ENCODE data around the gene POLR1C. TPM values are rescaled to one million over a fixed set of nuclear protein-coding genes. Genes with fewer than 3 reads are reported as not detected.
"Not testable (repeated sequence)": the region's sequence is repeated elsewhere in the genome, so short reads cannot be mapped to it uniquely, and the experiment has no call there.

POLR1C gene
- total RNA-seq, 1 donor from 2014 or later, result 75.6 TPM

- Mint-ChIP-seq H3K27ac (no peak overlapping the region), H3K27me3 (no peaks in the 10 kb centered on the region), H3K4me1 (no peaks in the 10 kb centered on the region), H3K36me3 (ENCODE audit: low read depth) (peaks cover 19% of the 10 kb centered on the region), H3K4me3 (no peak overlapping the region), H3K9me3 (no peaks in the 10 kb centered on the region)
- ATAC-seq (ENCODE audit: low read depth) (no peak), DNase-seq (no peak)
- TF ChIP-seq CTCF (IDR thresholded peaks at IDR 0.05), result no peak
- intact Hi-C loops (cut with micrococcal nuclease), result no loop called here
- CTCF ChIA-PET, result no interaction called here
- POLR2A ChIA-PET, result no interaction called here
These were observed 15.3 kb downstream of the POLR1C start for GRCh38 chr6:43532201-43532600.

- intact Hi-C loops (cut with micrococcal nuclease); H3K27me3 Mint-ChIP-seq; CTCF ChIA-PET; ATAC-seq (ENCODE audit: low read depth); H3K4me1 Mint-ChIP-seq; H3K27ac Mint-ChIP-seq; DNase-seq; H3K9me3 Mint-ChIP-seq; H3K4me3 Mint-ChIP-seq; POLR2A ChIA-PET: not testable (repeated sequence)
- peaks cover 44% of the 10 kb centered on the region for H3K36me3 Mint-ChIP-seq (ENCODE audit: low read depth)
These were observed 22.1 kb downstream of the POLR1C start for GRCh38 chr6:43538986-43539385.

GRCh38 chr6:43539409-43539808, 22.5 kb downstream of the POLR1C start:
- DNase-seq; H3K4me3 Mint-ChIP-seq; H3K27me3 Mint-ChIP-seq; ATAC-seq (ENCODE audit: low read depth); POLR2A ChIA-PET; H3K4me1 Mint-ChIP-seq; H3K27ac Mint-ChIP-seq; H3K9me3 Mint-ChIP-seq; CTCF ChIA-PET; intact Hi-C loops (cut with micrococcal nuclease): not testable (repeated sequence)
- peaks cover 45% of the 10 kb centered on the region for H3K36me3 Mint-ChIP-seq (ENCODE audit: low read depth)

GRCh38 chr6:43540507-43540906, 23.6 kb downstream of the POLR1C start:
- no peaks in the 10 kb centered on the region for H3K9me3 Mint-ChIP-seq
- intact Hi-C loops (cut with micrococcal nuclease), result no loop called here
- H3K4me3 Mint-ChIP-seq, result no peak overlapping the region

GRCh38 chr6:43541774-43542471, 25.0 kb downstream of the POLR1C start:
- TF ChIP-seq CTCF (IDR thresholded peaks at IDR 0.05), result no peak
- ChIA-PET POLR2A (no interaction called here), CTCF (no interaction called here)
- ATAC-seq (ENCODE audit: low read depth) (no peak), DNase-seq (no peak)
- Mint-ChIP-seq H3K36me3 (ENCODE audit: low read depth) (peaks cover 61% of the 10 kb centered on the region), H3K9me3 (no peaks in the 10 kb centered on the region), H3K4me1 (peaks cover 8% of the 10 kb centered on the region), H3K4me3 (no peak overlapping the region), H3K27me3 (no peaks in the 10 kb centered on the region), H3K27ac (peak overlapping the region; percentile 35)
- intact Hi-C loops (cut with micrococcal nuclease), result no loop called here

More at GRCh38 chr6:43540507-43540906, 23.6 kb downstream of the POLR1C start:
- Mint-ChIP-seq H3K36me3 (ENCODE audit: low read depth) (peaks cover 50% of the 10 kb centered on the region), H3K27ac (no peak overlapping the region), H3K4me1 (peaks cover 8% of the 10 kb centered on the region), H3K27me3 (no peaks in the 10 kb centered on the region)
- no peak for TF ChIP-seq CTCF (IDR thresholded peaks at IDR 0.05)
- POLR2A ChIA-PET, result interaction anchor here (0.6 to 0.7 kb wide), 3 partner anchors 14 to 660 kb away, joined by 3 read pairs; no protein-coding TSS in a partner anchor
- DNase-seq (no peak), ATAC-seq (ENCODE audit: low read depth) (no peak)
- CTCF ChIA-PET, result no interaction called here

GRCh38 chr6:43544461-43544860, 27.6 kb downstream of the POLR1C start:
- ATAC-seq (ENCODE audit: low read depth) (no peak), DNase-seq (no peak)
- TF ChIP-seq CTCF (IDR thresholded peaks at IDR 0.05), result no peak
- Mint-ChIP-seq H3K27ac (no peak overlapping the region), H3K4me1 (peaks cover 8% of the 10 kb centered on the region), H3K36me3 (ENCODE audit: low read depth) (peaks cover 66% of the 10 kb centered on the region), H3K4me3 (no peak overlapping the region), H3K27me3 (no peaks in the 10 kb centered on the region), H3K9me3 (no peaks in the 10 kb centered on the region)
- POLR2A ChIA-PET, result no interaction called here
- CTCF ChIA-PET, result no interaction called here
- intact Hi-C loops (cut with micrococcal nuclease), result no loop called here

Data from activated B cell treated with CpG ODN at 0.5 μM for 24 hours (primary cell).